GM11168 (cell line): ENCODE data around the gene ELAVL3.
"Not testable (repeated sequence)": the region's sequence is repeated elsewhere in the genome, so short reads cannot be mapped to it uniquely, and the experiment has no call there.

Experiments
- in situ Hi-C: fragments of 300-500 bp; cut with MboI; formaldehyde crosslinking; loops from one replicate; pipeline ENCODE4 v1.12.0; 2022; ENCODE audit warnings: low sequenced_read_pairs; ENCODE audit not compliant: unreplicated experiment

The ELAVL3 gene

DNA sequence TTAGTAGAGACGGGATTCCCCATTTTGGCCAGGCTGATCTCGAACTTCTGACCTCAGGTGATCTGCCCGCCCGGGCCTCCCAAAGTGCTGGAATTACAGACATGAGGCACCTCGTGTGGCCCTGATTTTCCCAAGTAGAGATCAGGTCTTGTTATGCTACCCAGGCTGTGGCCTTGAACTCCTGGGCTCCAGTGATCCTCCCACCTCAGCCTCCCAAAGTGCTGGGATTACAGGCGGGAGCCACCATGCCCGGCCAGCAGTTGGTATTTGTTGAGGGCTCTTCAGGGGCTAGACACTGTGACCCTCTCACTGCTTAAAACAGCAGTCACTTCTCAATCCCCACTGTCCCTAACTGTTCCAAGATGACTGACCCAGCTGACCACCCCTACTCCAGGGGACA, 8.5 kb upstream of the ELAVL3 start:
- in situ Hi-C loops, result loop anchor here (10.0 kb wide), 1 partner anchor 205 kb away; no protein-coding TSS in a partner anchor

GRCh38 chr19:11486661-11487503, 6.0 kb upstream of the ELAVL3 start:
- in situ Hi-C loops, result loop anchor here (10.0 kb wide), 1 partner anchor 202 kb away; no protein-coding TSS in a partner anchor

GRCh38 chr19:11485245-11485837, 4.5 kb upstream of the ELAVL3 start:
- in situ Hi-C loops, result loop anchor here (10.0 kb wide), 1 partner anchor 201 kb away; no protein-coding TSS in a partner anchor

DNA sequence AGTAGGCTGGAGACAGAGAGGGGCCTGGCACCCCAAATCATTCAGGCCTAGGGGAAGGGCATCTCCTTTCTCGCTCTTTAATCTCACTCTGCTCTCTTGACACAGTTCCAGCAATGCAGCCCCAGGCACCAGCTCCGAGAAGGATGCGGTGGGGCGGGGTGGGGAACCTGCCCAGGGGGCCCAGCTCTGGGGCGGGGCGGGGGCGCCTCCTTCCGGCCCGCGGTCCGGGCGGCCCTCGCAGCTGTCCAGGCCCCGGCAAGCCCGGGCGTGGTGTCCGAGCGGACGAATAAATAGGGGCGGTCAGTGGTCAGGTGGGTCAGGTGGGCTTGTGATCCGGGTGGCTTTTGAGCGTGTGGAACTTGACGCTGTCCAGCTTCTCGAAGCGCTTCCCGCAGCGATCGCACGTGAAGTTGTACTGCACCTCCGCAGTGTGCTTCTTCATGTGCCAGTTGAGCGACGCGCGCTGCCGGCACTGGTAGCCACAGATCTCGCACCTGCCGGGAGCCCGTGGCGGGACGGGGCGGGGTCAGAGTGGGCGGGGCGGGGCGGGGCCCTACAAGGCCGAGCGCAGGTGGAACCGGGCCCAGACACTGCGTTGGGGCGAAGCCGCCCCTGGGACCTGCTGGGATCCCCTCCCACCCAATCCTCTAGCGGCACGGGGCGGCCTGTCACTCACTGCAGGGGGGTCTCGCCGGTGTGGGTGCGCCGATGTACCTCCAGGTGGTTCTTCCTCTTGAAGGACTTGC, 2.7 kb upstream of the ELAVL3 start:
- in situ Hi-C loops, result loop anchor here (10.0 kb wide), 1 partner anchor 199 kb away; no protein-coding TSS in a partner anchor

DNA sequence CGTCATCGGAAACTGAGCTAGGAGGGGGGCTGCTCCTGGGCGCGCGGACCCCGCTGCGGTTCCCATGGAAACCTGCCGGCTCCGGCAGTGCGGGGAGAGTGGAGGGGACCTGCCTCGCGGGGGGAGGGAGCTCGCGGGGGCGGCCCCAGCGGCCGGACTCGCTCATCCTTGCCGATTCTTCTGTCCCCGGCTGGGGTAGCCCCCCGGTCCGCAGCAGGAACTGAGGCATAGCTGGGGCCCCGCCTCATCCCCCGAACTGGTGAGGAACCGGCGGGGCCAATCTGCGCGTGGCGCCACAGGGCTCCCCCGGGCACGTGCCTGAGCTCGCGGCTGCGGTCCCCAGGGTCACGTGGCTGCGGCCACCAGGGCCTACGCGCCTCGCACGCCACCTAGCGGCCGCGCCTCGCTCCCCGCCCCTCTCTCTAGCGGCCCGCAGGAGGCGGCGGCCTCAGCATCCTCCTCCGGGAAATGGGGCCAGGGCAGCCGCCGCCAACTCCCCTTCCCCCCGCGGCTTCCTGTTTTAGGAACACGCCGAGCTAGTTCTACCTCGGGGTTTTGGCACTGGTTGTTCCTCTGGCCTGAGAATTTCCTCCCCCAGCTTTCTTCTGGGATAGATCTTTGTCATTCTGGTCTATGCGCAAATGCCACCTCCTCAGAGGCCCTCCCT, 1.7 kb upstream of the ELAVL3 start:
- in situ Hi-C loops, result loop anchor here (10.0 kb wide), 1 partner anchor 198 kb away; no protein-coding TSS in a partner anchor

DNA sequence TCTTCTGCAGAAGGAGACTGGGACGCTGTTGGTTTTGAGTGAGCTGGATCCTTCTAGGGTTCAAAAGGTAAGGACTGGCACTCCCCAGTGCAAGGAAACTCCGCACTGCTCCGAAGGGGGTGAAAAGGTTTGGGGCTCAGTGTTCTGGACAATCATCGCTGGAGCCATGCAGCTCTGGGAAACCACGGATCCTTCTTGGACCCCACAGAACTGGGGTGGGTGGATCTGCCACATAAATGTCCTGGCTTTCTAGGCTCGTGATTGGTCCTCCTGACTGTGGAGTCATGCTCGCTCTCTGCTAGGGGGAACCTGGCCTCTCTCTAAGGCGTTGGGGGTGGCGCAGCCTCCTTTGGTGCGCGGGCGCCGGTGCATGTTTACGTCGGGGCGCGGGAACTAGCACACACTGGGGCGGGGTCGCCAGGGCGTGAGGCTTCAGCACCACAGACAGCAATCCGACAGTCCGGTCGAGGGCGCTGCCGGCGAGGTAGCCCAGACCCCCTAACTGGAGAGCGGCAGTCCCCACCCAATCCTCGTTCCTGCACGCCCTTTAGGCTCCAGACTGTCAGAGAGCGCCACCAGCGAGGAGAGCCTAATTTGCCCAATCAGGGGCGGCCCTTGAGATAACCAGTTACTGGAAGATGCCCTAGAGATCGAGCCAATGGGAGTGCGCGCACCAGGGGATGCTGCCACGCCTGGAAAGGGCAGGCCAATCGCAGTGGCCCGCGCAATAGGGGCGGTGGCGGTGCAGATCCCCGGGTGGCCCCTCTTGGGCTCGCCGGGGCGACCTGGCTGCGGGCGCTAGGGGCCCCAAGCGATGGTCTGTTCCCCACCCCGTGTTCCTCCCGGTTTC, 913 bp upstream of the ELAVL3 start:
- in situ Hi-C loops, result loop anchor here (10.0 kb wide), 1 partner anchor 197 kb away; no protein-coding TSS in a partner anchor

GRCh38 chr19:11479898-11480714, 740 bp downstream of the ELAVL3 start:
- in situ Hi-C loops, result loop anchor here (10.0 kb wide), 1 partner anchor 195 kb away; no protein-coding TSS in a partner anchor

DNA sequence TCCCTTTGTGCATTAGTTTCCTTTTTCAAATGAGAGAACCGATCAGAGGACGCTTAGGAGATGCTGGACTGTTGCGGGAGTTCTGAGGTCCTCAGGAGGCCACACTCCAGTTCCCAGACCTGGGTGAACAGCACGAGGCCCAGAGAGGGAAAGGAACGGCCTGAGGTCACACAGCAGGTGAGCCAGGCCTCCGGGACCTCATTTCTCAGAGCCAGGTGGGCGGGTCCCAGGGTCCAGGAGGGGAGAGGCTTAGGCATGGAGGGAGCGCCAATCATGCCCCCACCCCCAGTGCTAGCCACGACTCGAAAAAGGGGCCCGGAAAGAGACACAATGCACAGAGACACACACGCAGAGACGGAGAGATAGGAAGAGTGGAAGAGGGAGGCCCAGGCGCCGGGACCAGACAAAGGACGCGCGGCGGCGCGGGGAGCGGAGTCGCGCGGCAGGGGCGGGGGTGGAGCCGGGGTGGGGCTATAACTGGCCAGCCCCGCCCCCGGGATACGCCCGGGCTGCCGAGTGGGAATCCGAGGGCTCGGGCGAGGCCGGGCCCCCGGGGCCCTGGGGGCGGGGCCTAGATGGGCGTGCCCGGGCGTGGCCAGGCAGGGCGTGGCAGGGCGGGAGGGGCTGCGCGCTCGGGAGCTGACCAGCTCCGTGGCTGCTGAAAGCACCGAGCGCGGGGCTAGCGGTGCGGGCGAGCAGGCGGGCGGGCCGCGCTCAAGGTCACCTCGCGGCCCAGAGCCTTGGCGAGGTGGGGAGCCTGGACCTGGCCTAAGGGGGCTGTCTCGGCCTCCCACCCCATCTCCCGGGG, 1.6 kb downstream of the ELAVL3 start:
- in situ Hi-C loops, result no loop called here

DNA sequence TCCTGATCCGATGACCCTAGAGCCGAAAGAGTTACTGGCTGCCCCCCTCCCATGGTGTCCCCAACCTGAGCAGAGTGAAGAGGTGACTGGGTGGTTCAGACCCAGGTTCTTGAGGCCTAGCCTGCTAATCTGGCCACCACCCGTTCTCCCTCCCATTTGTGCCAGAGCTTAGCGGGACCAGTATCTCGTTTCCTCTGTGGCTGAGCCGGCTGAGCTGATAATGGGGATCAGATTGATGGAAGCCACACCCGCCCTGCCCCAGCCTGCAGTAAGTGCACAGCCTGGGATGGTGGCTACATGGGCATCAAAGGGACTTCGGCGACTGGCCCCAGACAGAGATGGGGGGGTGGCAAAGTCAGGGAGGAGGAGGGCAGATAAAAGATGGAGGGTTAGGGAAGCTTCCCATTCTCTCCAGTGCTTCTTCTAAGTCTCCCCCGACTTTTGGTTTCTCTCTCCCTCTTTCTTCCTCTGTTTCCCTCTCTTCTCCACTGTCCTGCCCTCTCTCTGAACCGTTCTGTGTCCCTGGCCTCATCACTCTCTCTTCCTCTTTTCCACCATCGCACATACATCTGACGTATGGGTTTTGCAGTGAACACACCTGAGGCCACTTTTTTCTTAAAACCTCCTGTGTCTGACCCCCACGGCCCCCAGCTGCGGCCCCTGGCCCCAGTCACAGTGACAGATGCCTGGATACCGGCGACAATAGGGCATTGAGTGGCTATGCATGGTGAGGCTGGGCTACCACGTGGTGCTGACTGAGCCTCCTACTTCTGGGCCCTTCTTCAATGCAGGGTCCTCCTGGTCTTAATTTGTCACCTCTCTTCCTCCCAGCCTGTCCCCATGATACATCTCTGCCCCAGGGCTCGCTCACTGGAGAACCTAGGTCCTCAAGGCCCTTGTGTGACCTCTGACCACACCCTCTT, 2.4 kb downstream of the ELAVL3 start:
- in situ Hi-C loops, result no loop called here

GRCh38 chr19:11475861-11476260, 5.0 kb downstream of the ELAVL3 start:
- in situ Hi-C loops, result no loop called here

- in situ Hi-C loops, result not testable (repeated sequence)
Measured at GRCh38 chr19:11475343-11475742, 5.5 kb downstream of the ELAVL3 start.

- in situ Hi-C loops, result no loop called here
Measured at GRCh38 chr19:11473725-11474124, 7.1 kb downstream of the ELAVL3 start.

- in situ Hi-C loops, result not testable (repeated sequence)
Measured at GRCh38 chr19:11468266-11468845, 12.5 kb downstream of the ELAVL3 start.

GRCh38 chr19:11465600-11465999, 15.2 kb downstream of the ELAVL3 start:
- in situ Hi-C loops, result no loop called here

DNA sequence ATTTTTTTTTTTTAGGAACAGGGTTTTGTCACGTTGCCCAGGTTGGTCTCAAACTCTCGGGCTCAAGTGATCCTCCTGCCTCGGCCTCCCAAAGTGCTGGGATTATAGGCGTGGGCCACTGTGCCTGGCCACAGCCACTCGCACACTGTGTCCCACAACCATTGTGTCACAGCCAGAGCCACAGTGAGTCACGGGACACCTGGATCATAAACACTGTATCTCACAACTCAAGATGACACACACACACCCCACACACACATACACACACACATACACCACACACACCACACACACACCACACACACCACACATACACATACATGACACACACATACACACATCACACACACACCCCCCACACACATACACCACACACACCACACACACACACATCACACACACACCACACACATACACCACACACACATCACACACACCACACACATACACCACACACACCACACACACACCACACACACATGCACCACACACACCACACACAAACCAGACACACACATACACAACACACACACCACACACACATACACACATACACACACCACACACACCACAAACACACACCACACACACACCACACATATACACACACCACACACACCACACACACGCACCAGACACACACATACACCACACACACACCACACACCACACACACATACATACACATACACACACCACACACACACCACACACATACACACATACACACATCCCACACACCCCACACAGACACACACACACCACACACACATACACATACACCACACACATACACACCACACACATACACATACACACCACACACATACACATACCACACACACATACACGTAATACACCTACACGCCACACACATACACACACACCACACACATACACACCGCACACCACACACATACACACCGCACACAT, 16.2 kb downstream of the ELAVL3 start:
- in situ Hi-C loops, result no loop called here
